MM.1S (cell line): ENCODE results near the gene S100A9.
"Not testable (repeated sequence)": the region's sequence is repeated elsewhere in the genome, so short reads cannot be mapped to it uniquely, and the experiment has no call there.

ENCODE experiments used
- EZH2 ChIP-seq: fragments of 300-600 bp; sonication (generic); optimal IDR thresholded peaks from 2 replicates; pipeline ENCODE3; 2017; ENCODE audit warnings: low read depth, mild to moderate bottlenecking, antibody characterized with exemption, low read length, mixed read lengths
- TF ChIP-seq, protein P1 (sequence below): fragments of 300-600 bp; sonication (generic); IDR thresholded peaks from 2 replicates; pipeline ENCODE4 v1.5.1; 2016; ENCODE audit warnings: antibody characterized with exemption, low read length, mixed read lengths

DNA sequence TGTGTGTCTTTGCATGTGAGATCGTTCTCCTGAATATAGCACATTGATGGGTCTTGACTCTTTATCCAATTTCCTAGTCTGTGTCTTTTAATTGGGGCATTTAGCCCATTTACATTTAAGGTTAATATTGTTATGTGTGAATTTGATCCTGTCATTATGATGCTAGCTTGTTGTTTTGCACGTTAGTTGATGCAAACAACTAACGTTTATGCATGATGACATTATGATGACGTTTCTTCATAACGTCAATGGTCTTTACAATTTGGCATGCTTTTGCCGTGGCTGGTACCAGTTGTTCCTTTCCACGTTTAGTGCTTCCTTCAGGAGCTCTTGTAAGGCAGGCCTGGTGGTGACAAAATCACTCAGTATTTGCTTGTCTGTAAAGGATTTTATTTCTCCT is 39.5 kb upstream of the S100A9 start:
- TF ChIP-seq, protein P1, sequence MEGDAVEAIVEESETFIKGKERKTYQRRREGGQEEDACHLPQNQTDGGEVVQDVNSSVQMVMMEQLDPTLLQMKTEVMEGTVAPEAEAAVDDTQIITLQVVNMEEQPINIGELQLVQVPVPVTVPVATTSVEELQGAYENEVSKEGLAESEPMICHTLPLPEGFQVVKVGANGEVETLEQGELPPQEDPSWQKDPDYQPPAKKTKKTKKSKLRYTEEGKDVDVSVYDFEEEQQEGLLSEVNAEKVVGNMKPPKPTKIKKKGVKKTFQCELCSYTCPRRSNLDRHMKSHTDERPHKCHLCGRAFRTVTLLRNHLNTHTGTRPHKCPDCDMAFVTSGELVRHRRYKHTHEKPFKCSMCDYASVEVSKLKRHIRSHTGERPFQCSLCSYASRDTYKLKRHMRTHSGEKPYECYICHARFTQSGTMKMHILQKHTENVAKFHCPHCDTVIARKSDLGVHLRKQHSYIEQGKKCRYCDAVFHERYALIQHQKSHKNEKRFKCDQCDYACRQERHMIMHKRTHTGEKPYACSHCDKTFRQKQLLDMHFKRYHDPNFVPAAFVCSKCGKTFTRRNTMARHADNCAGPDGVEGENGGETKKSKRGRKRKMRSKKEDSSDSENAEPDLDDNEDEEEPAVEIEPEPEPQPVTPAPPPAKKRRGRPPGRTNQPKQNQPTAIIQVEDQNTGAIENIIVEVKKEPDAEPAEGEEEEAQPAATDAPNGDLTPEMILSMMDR: not testable (repeated sequence)
- not testable (repeated sequence) for TF ChIP-seq EZH2
